Measurements from ENCODE around the gene TP53BP2.
A peak's percentile ranks its signal among the peaks of the same experiment; 100 is the strongest.
"Not testable (repeated sequence)": the region's sequence is repeated elsewhere in the genome, so short reads cannot be mapped to it uniquely, and the experiment has no call there.

Gene TP53BP2, protein sequence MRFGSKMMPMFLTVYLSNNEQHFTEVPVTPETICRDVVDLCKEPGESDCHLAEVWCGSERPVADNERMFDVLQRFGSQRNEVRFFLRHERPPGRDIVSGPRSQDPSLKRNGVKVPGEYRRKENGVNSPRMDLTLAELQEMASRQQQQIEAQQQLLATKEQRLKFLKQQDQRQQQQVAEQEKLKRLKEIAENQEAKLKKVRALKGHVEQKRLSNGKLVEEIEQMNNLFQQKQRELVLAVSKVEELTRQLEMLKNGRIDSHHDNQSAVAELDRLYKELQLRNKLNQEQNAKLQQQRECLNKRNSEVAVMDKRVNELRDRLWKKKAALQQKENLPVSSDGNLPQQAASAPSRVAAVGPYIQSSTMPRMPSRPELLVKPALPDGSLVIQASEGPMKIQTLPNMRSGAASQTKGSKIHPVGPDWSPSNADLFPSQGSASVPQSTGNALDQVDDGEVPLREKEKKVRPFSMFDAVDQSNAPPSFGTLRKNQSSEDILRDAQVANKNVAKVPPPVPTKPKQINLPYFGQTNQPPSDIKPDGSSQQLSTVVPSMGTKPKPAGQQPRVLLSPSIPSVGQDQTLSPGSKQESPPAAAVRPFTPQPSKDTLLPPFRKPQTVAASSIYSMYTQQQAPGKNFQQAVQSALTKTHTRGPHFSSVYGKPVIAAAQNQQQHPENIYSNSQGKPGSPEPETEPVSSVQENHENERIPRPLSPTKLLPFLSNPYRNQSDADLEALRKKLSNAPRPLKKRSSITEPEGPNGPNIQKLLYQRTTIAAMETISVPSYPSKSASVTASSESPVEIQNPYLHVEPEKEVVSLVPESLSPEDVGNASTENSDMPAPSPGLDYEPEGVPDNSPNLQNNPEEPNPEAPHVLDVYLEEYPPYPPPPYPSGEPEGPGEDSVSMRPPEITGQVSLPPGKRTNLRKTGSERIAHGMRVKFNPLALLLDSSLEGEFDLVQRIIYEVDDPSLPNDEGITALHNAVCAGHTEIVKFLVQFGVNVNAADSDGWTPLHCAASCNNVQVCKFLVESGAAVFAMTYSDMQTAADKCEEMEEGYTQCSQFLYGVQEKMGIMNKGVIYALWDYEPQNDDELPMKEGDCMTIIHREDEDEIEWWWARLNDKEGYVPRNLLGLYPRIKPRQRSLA

DNA sequence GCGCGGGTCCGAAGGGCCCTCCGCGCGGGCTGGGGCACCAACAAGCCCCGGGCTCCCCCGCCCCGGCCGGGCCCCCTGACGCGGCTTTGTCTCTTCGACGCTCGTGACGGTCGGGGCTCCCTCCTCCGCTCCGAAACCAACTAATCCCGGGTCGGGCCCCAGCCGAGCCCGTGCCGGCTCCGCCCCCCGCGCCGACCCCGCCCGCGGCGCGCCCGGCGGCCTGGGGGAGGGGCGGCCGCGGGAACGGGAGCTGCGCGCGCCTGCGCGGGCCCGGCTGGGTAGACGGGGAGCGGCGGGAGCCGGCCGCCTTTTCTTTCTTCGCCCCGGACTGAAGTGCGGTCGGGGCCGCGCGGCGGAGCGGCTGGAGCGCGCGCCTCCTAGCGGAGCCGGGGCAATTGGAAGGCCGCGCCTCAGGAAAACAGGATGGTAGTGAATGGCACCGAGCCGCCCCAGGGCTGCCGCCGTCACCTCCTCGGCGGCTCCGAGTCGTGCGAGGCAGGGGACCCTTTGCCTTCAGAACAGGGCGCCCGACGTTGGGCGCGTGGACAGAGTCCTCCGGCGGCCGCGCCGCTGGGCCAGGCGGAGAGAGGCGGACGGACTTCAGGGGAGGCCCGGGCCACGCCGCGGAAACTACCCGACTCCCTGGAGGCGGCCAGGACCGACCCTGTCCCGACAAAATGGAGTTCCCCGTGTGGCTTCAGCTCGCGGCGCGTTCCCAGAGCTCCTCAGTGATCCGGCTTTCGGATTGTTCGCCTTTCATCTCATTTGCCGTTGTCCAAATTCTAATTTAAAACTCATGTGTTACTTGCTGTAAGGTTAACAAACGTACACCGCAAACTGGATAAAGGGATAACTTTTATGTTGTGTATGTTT, at the start of gene TP53BP2:
TSS of gene TP53BP2 (minus strand) at position 138 of the 873 bp plus-strand sequence. CDS start 267 bp downstream, outside the sequence.
- TF ChIP-seq, protein P1, sequence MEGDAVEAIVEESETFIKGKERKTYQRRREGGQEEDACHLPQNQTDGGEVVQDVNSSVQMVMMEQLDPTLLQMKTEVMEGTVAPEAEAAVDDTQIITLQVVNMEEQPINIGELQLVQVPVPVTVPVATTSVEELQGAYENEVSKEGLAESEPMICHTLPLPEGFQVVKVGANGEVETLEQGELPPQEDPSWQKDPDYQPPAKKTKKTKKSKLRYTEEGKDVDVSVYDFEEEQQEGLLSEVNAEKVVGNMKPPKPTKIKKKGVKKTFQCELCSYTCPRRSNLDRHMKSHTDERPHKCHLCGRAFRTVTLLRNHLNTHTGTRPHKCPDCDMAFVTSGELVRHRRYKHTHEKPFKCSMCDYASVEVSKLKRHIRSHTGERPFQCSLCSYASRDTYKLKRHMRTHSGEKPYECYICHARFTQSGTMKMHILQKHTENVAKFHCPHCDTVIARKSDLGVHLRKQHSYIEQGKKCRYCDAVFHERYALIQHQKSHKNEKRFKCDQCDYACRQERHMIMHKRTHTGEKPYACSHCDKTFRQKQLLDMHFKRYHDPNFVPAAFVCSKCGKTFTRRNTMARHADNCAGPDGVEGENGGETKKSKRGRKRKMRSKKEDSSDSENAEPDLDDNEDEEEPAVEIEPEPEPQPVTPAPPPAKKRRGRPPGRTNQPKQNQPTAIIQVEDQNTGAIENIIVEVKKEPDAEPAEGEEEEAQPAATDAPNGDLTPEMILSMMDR (conservative IDR thresholded peaks at IDR 0.05; ENCODE audit: low read depth, low read length), result peak; percentile 59
- peak within 1 kb of the TSS; percentile 90 for H3K4me3 ChIP-seq (ENCODE audit: low read length)
- peak; percentile 62 for DNase-seq (ENCODE audit: low read depth)

DNA sequence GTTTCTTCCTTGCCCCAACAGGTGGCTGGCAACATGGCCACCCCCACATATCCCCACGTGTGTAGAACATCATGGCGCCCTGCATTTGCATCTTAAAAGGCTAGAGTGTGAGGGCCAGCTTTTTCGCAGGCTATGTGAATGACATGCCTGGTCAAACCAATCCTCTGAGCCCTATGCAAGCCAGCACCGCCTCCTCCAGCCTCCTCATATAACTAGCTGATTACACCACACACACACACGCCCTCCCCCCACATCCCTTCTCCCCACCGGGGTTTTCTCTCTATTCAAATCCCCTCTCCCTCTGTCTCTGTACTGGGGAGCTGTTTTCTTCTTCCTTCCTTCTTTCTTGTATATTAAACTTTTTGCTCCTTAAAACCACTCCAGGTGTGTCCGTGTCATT, 44.7 kb upstream of the TP53BP2 start:
- DNase-seq (ENCODE audit: low read depth); H3K4me3 ChIP-seq (ENCODE audit: low read length): not testable (repeated sequence)

DNA sequence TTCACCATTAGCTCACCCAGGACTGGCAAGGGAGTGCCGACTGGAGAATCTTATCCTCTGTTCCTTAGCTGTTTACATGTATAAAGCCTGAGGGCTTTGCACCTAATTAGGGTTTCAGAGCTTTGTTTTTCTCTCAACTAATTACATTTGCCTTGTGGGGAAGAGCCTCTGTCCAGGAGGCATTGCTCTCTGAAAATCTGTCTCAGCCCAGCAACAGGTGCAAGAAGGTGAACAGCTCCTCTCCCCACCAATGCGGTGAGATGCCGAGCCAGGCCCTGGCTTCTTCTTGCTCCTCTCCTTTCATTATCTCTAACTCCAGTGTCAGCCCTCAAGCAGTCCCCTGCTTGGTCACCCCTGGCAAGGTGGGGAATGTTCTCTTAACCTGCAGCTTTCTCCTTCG, 43.6 kb upstream of the TP53BP2 start:
- not testable (repeated sequence) for DNase-seq (ENCODE audit: low read depth); H3K4me3 ChIP-seq (ENCODE audit: low read length)

GRCh38 chr1:223887747-223888418, 42.1 kb upstream of the TP53BP2 start:
- peak overlapping the region; percentile 41 for H3K4me3 ChIP-seq (ENCODE audit: low read length)
- TF ChIP-seq, protein P1 (conservative IDR thresholded peaks at IDR 0.05; ENCODE audit: low read depth, low read length), result no peak
- DNase-seq (ENCODE audit: low read depth), result peak; percentile 82

GRCh38 chr1:223886516-223886921, 40.8 kb upstream of the TP53BP2 start:
- TF ChIP-seq, protein P1 (conservative IDR thresholded peaks at IDR 0.05; ENCODE audit: low read depth, low read length), result no peak
- H3K4me3 ChIP-seq (ENCODE audit: low read length), result no peak overlapping the region
- no peak for DNase-seq (ENCODE audit: low read depth)

- TF ChIP-seq, protein P1 (conservative IDR thresholded peaks at IDR 0.05; ENCODE audit: low read depth, low read length), result no peak
- H3K4me3 ChIP-seq (ENCODE audit: low read length), result no peak overlapping the region
- DNase-seq (ENCODE audit: low read depth), result no peak
Measured at GRCh38 chr1:223885614-223886013, 39.9 kb upstream of the TP53BP2 start.
